ENCODE results near the gene HIVEP2.

DNA sequence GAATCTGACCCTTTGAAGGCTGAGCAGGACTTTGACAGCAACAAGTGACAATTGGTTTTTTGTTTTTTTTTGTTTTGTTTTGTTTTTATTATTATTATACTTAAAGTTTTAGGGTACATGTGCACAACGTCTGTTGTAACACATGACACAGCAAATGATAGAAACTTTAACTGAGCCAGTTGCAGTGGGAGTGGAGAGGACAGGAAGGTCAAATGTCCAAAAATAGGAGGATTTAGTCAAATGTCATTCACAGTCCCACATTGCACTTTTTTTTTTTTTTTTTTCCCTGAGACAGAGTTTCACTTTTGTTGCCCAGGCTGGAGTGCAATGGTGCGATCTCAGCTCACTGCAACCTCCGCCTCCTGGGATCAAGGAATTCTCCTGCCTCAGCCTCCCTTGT lies 223.0 kb downstream of the HIVEP2 start:
- TF ChIP-seq, protein P1, sequence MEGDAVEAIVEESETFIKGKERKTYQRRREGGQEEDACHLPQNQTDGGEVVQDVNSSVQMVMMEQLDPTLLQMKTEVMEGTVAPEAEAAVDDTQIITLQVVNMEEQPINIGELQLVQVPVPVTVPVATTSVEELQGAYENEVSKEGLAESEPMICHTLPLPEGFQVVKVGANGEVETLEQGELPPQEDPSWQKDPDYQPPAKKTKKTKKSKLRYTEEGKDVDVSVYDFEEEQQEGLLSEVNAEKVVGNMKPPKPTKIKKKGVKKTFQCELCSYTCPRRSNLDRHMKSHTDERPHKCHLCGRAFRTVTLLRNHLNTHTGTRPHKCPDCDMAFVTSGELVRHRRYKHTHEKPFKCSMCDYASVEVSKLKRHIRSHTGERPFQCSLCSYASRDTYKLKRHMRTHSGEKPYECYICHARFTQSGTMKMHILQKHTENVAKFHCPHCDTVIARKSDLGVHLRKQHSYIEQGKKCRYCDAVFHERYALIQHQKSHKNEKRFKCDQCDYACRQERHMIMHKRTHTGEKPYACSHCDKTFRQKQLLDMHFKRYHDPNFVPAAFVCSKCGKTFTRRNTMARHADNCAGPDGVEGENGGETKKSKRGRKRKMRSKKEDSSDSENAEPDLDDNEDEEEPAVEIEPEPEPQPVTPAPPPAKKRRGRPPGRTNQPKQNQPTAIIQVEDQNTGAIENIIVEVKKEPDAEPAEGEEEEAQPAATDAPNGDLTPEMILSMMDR (IDR thresholded peaks at IDR 0.05), result no peak
- TF ChIP-seq POLR2A (IDR thresholded peaks at IDR 0.05), result no peak

Data from esophagus squamous epithelium (tissue), 4 donors.